Panc1 (cell line): Measurements from ENCODE around the gene DFFB. TPM values are rescaled to one million over a fixed set of nuclear protein-coding genes. Genes with fewer than 3 reads are reported as not detected.

Experiments
- ATAC-seq: fragments of 200-7000 bp; cut with Tn5 transposase; 2 replicates; pipeline ENCODE4 v1.9.1; 2020; ENCODE audit warnings: mild to moderate bottlenecking, moderate library complexity
- BruUV-seq: library from RNA; stranded (reverse); fragments of 400-500 nt; replicated peaks from 2 replicates; lab custom pipeline; 2021; lab: Mats Ljungman, UMichigan
- CTCF ChIA-PET: fragments of 300-600 bp; sonication (Branson Sonifier 250); formaldehyde crosslinking; loops from one replicate; lab custom pipeline; 2022; ENCODE audit warnings: antibody characterized with exemption; lab: Charles Lee
- POLR2A ChIA-PET: fragments of 300-600 bp; sonication (Branson Sonifier 250); formaldehyde crosslinking; loops from one replicate; lab custom pipeline; 2022; ENCODE audit warnings: antibody characterized with exemption; lab: Charles Lee
- DNase-seq: peaks from one replicate; pipeline ENCODE4 v3.0.0-alpha.2; 2010; ENCODE audit warnings: low read depth, low spot score
- H3K27ac ChIP-seq: 2 replicates; pipeline ENCODE4 v1.5.1; 2011; ENCODE audit warnings: mild to moderate bottlenecking, low read length, inconsistent platforms
- H3K27me3 ChIP-seq: fragments of 200-500 bp; sonication (Bioruptor generic); 2 replicates; pipeline ENCODE4 v1.6.0; 2014; ENCODE audit warnings: low read length, inconsistent platforms; ENCODE audit not compliant: control insufficient read depth, insufficient read depth
- H3K36me3 ChIP-seq: fragments of 200-500 bp; sonication (Bioruptor generic); 2 replicates; pipeline ENCODE4 v1.5.1; 2014; ENCODE audit warnings: inconsistent platforms, mild to moderate bottlenecking, low read length, moderate library complexity; ENCODE audit not compliant: control insufficient read depth, insufficient read depth
- H3K4me1 ChIP-seq: 2 replicates; pipeline ENCODE4 v1.5.1; 2011; ENCODE audit warnings: inconsistent platforms, mild to moderate bottlenecking, low read length, moderate library complexity; ENCODE audit not compliant: control insufficient read depth, insufficient read depth
- H3K4me3 ChIP-seq, 2 experiments: 2 replicates each; pipeline ENCODE4 v1.5.1; 2011 to 2012; ENCODE audit warnings: low read depth in 2 of 2, low read length in 2 of 2, mild to moderate bottlenecking in 2 of 2, inconsistent platforms in 1 of 2, moderate library complexity in 1 of 2
- H3K9me3 ChIP-seq: fragments of 200-500 bp; sonication (Bioruptor generic); 2 replicates; pipeline ENCODE4 v1.5.1; 2014; ENCODE audit warnings: low read depth, mild to moderate bottlenecking, inconsistent platforms, low read length, moderate library complexity; ENCODE audit not compliant: control insufficient read depth, insufficient read depth
- CTCF ChIP-seq: fragments of 450-650 bp; IDR thresholded peaks from 2 replicates; pipeline ENCODE4 v1.5.1; 2017; ENCODE audit warnings: mild to moderate bottlenecking
- POLR2AphosphoS5 ChIP-seq: IDR thresholded peaks from 2 replicates; pipeline ENCODE4 v1.6.1; 2012; ENCODE audit warnings: mild to moderate bottlenecking, low read depth, low read length, moderate library complexity
- REST ChIP-seq, 2 experiments: IDR thresholded peaks; 2 replicates each; pipeline ENCODE4 v1.6.1; 2011 to 2012; ENCODE audit warnings: low read depth in 2 of 2, control low read depth in 1 of 2, low read length in 1 of 2, mild to moderate bottlenecking in 1 of 2, moderate library complexity in 1 of 2; ENCODE audit not compliant: insufficient read depth in 1 of 2
- SIN3A ChIP-seq: IDR thresholded peaks from 2 replicates; pipeline ENCODE4 v1.6.1; 2012; ENCODE audit warnings: low read depth, mild to moderate bottlenecking, low read length, moderate library complexity, borderline replicate concordance; ENCODE audit not compliant: insufficient read depth
- TCF7L2 ChIP-seq: IDR thresholded peaks from 2 replicates; pipeline ENCODE4 v1.6.1; 2011; ENCODE audit warnings: mild to moderate bottlenecking, low read depth, low read length, inconsistent platforms
- in situ Hi-C: cut with HindIII; loops from 2 replicates; pipeline ENCODE4 v1.10.0; 2016; ENCODE audit warnings: low sequenced_read_pairs, low pct_unique_long_range_greater_than_20kb
- intact Hi-C: fragments of 100-400 bp; cut with micrococcal nuclease; formaldehyde crosslinking; loops from one replicate; pipeline ENCODE4 v1.10.0; 2022; ENCODE audit not compliant: unreplicated experiment
- total RNA-seq: library from RNA; stranded (reverse); gene quantifications from one replicate; pipeline ENCODE4 v1.2.1, GENCODE V29; 2021; ENCODE audit not compliant: unreplicated experiment

The DFFB gene
- total RNA-seq, 1 experiment from 2014 or later: 3.0 TPM

- no peaks in the 10 kb centered on the region; the same call in 1 of the 2 replicates for H3K9me3 ChIP-seq
- ATAC-seq (no peak), DNase-seq (no peak)
- intact Hi-C loops: no loop called here
- BruUV-seq: no TSS peak
- in situ Hi-C loops: no loop called here
- H3K4me3 ChIP-seq: no peak overlapping the region
- ChIA-PET CTCF (no interaction called here), POLR2A (interaction anchor here (0.5 to 0.6 kb wide), 2 partner anchors 13 to 109 kb away, joined by 4 to 6 read pairs; no protein-coding TSS in a partner anchor)
- no peaks in the 10 kb centered on the region; the same call in 1 of the 2 replicates for H3K36me3 ChIP-seq
- no peaks in the 10 kb centered on the region for H3K27me3 ChIP-seq
- H3K4me1 ChIP-seq: no peaks in the 10 kb centered on the region
- no peak overlapping the region for H3K27ac ChIP-seq
- TF ChIP-seq SIN3A (no peak), TCF7L2 (no peak), POLR2AphosphoS5 (no peak), REST (IDR thresholded peaks at IDR 0.05; ENCODE audit: insufficient read depth in 1 of 2, low read depth in 2 of 2, low read length in 1 of 2) (no peak), CTCF (no peak)
Observed at GRCh38 chr1:3902571-3903091, 45.4 kb downstream of the DFFB start.

GRCh38 chr1:3903141-3904005, 46.1 kb downstream of the DFFB start:
- ATAC-seq (no peak), DNase-seq (no peak)
- CTCF ChIA-PET: no interaction called here
- Histone ChIP-seq H3K27me3 (no peaks in the 10 kb centered on the region), H3K4me3 (no peak overlapping the region), H3K9me3 (no peaks in the 10 kb centered on the region; the same call in 1 of the 2 replicates), H3K27ac (no peak overlapping the region), H3K4me1 (no peaks in the 10 kb centered on the region), H3K36me3 (no peaks in the 10 kb centered on the region; the same call in 1 of the 2 replicates)
- in situ Hi-C loops: no loop called here
- BruUV-seq: no TSS peak
- POLR2A ChIA-PET: interaction anchor here (0.5 to 0.6 kb wide), 2 partner anchors 12 to 108 kb away, joined by 4 to 6 read pairs; no protein-coding TSS in a partner anchor
- TF ChIP-seq SIN3A: no peak
- no peak for TF ChIP-seq REST (IDR thresholded peaks at IDR 0.05; ENCODE audit: insufficient read depth in 1 of 2, low read depth in 2 of 2, low read length in 1 of 2)
- no peak for TF ChIP-seq CTCF
- TF ChIP-seq TCF7L2: no peak
- no peak for TF ChIP-seq POLR2AphosphoS5
- intact Hi-C loops: no loop called here
